Astrocyte (in vitro differentiated cells and primary cell): ENCODE measurements around the gene YIPF5.

ENCODE experiments used
- CTCF ChIP-seq: IDR thresholded peaks from 2 replicates; pipeline ENCODE4 v1.5.1; 2011; ENCODE audit warnings: low read depth, mild to moderate bottlenecking, inconsistent platforms, low read length, moderate library complexity; ENCODE audit not compliant: insufficient read depth
- EZH2 ChIP-seq: IDR thresholded peaks from 2 replicates; pipeline ENCODE4 v1.6.1; 2012; ENCODE audit warnings: mild to moderate bottlenecking, low read length, inconsistent platforms; ENCODE audit not compliant: insufficient read depth

DNA sequence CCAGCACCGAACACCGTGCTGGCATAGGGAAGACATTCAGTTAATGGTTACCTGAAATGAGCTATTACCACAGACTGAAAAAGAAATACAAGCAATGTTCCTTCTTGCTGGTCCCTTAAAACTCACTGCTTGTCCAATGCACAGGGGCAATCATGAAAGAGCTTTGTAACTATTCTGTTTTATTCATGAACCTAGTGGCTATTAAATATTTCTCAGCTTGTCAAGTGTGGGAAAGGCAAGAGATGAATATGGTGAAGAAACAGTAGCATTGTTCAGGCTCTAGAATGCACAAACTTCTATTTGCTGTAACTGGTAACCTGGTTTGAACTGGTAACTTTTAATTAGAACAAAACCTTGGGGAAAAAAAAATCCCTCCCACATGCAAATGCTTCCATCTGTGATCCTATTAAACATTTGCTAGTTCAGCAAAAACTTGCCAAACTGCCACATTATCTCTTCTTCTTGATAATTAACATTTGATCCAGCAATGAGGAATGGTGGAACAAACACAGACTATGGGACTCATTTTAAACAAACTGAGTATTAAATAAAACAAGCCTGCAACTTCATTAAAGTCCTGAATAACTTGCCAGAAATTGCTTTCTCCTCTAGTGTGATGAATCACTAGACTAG lies 36.1 kb downstream of the YIPF5 start:
- no peak for TF ChIP-seq CTCF
- TF ChIP-seq EZH2, result no peak
